GM20431 (cell line): ENCODE measurements around the gene CCND2.

Experiments
- in situ Hi-C: fragments of 300-500 bp; cut with MseI, MboI; formaldehyde crosslinking; loops from one replicate; pipeline ENCODE4 v1.15.0; 2020; ENCODE audit warnings: low sequenced_read_pairs; ENCODE audit not compliant: unreplicated experiment

The CCND2 gene

GRCh38 chr12:4275016-4275869 lies 1.7 kb downstream of the CCND2 start:
- in situ Hi-C loops: loop anchor here (25.0 kb wide), 1 partner anchor 163 kb away; no protein-coding TSS in a partner anchor

- in situ Hi-C loops: loop anchor here (25.0 kb wide), 1 partner anchor 164 kb away; no protein-coding TSS in a partner anchor
Measured at GRCh38 chr12:4275870-4276301, 2.3 kb downstream of the CCND2 start.

- in situ Hi-C loops: loop anchor here (25.0 kb wide), 1 partner anchor 164 kb away; no protein-coding TSS in a partner anchor
Measured at GRCh38 chr12:4276524-4277204, 3.1 kb downstream of the CCND2 start.

- in situ Hi-C loops: loop anchor here (25.0 kb wide), 1 partner anchor 165 kb away; no protein-coding TSS in a partner anchor
Measured at GRCh38 chr12:4277205-4277543, 3.6 kb downstream of the CCND2 start.

GRCh38 chr12:4277857-4278256 lies 4.3 kb downstream of the CCND2 start:
- in situ Hi-C loops: loop anchor here (25.0 kb wide), 1 partner anchor 166 kb away; no protein-coding TSS in a partner anchor

- in situ Hi-C loops: loop anchor here (25.0 kb wide), 1 partner anchor 166 kb away; no protein-coding TSS in a partner anchor
Measured at GRCh38 chr12:4278329-4279197, 5.0 kb downstream of the CCND2 start.

GRCh38 chr12:4279198-4279690 lies 5.7 kb downstream of the CCND2 start:
- in situ Hi-C loops: loop anchor here (25.0 kb wide), 1 partner anchor 167 kb away; no protein-coding TSS in a partner anchor

- in situ Hi-C loops: loop anchor here (10.0 to 25.0 kb wide), 2 partner anchors 168 to 286 kb away; no protein-coding TSS in a partner anchor
Measured at GRCh38 chr12:4280351-4281163, 7.0 kb downstream of the CCND2 start.

- in situ Hi-C loops: loop anchor here (10.0 to 25.0 kb wide), 2 partner anchors 169 to 286 kb away; no protein-coding TSS in a partner anchor
Measured at GRCh38 chr12:4281173-4281654, 7.7 kb downstream of the CCND2 start.

GRCh38 chr12:4282103-4282891 lies 8.7 kb downstream of the CCND2 start:
- in situ Hi-C loops: loop anchor here (10.0 to 25.0 kb wide), 2 partner anchors 170 to 287 kb away; no protein-coding TSS in a partner anchor

GRCh38 chr12:4282892-4283511 lies 9.4 kb downstream of the CCND2 start:
- in situ Hi-C loops: loop anchor here (10.0 to 25.0 kb wide), 2 partner anchors 171 to 288 kb away; no protein-coding TSS in a partner anchor

GRCh38 chr12:4283512-4284255 lies 10.1 kb downstream of the CCND2 start:
- in situ Hi-C loops: loop anchor here (10.0 to 25.0 kb wide), 2 partner anchors 171 to 289 kb away; no protein-coding TSS in a partner anchor

- in situ Hi-C loops: loop anchor here (10.0 to 25.0 kb wide), 2 partner anchors 172 to 290 kb away; no protein-coding TSS in a partner anchor
Measured at GRCh38 chr12:4284306-4284705, 10.7 kb downstream of the CCND2 start.

GRCh38 chr12:4285070-4285469 lies 11.5 kb downstream of the CCND2 start:
- in situ Hi-C loops: loop anchor here (10.0 to 25.0 kb wide), 2 partner anchors 173 to 290 kb away; no protein-coding TSS in a partner anchor

GRCh38 chr12:4286228-4286627 lies 12.7 kb downstream of the CCND2 start:
- in situ Hi-C loops: loop anchor here (10.0 to 25.0 kb wide), 2 partner anchors 174 to 291 kb away; no protein-coding TSS in a partner anchor

GRCh38 chr12:4286771-4287317 lies 13.3 kb downstream of the CCND2 start:
- in situ Hi-C loops: loop anchor here (10.0 to 25.0 kb wide), 2 partner anchors 175 to 292 kb away; no protein-coding TSS in a partner anchor
